Stimulated activated naive CD8-positive, alpha-beta T cell treated with anti-CD3 and anti-CD28 coated beads, Interleukin-15, amount 100 ng/mL, for 72 hours (primary cell): Measurements from ENCODE around the gene LRP2.
A peak's percentile ranks its signal among the peaks of the same experiment; 100 is the strongest.
"Not testable (repeated sequence)": the region's sequence is repeated elsewhere in the genome, so short reads cannot be mapped to it uniquely, and the experiment has no call there.

Experiments used
- ATAC-seq: fragments of 150-1000 bp; cut with Tn5 transposase; 2 replicates; pipeline ENCODE4 v1.10.0; 2021; ENCODE audit warnings: mild to moderate bottlenecking, moderate library complexity
- DNase-seq, 2 donors: peaks; one replicate each; pipeline ENCODE4 v3.0.0; 2021 to 2022
- H3K27ac Mint-ChIP-seq, 2 donors: one replicate each; pipeline ENCODE4 v1.8.0; 2022; ENCODE audit warnings: mild to moderate bottlenecking in 2 of 2, mixed read lengths in 2 of 2, moderate library complexity in 2 of 2
- H3K27me3 Mint-ChIP-seq: one replicate; pipeline ENCODE4 v1.8.0; 2022; ENCODE audit warnings: mixed read lengths
- H3K4me1 Mint-ChIP-seq: one replicate; pipeline ENCODE4 v1.8.0; 2022; ENCODE audit warnings: mild to moderate bottlenecking, mixed read lengths
- H3K4me3 Mint-ChIP-seq, 2 donors: one replicate each; pipeline ENCODE4 v1.8.0; 2022; ENCODE audit warnings: mild to moderate bottlenecking in 2 of 2, mixed read lengths in 2 of 2, moderate library complexity in 1 of 2
- H3K9me3 Mint-ChIP-seq, 2 donors: one replicate each; pipeline ENCODE4 v1.8.0; 2022; ENCODE audit warnings: mixed read lengths in 2 of 2

The LRP2 gene

DNA sequence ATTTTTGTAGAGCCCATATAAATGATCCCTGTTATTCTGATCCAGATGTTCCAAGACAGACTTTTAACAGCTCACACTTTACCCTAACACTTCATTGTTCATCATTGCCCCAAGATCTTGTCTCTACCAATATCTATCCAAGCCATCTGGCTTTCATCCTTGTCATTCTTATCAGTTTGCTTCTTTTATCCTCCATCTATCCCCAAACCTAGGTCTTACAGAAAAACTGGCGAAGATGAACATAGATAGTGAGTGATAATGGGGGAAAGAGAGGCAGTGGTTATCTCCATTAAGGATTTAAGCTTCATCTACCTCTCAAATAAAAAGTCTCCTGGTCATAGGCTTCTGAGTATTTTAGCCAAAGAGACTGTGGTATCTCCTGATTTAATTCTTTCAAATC lies 203.5 kb downstream of the LRP2 start:
- H3K4me3 Mint-ChIP-seq = no peak overlapping the region
- DNase-seq (no peak), ATAC-seq (no peak)
- H3K4me1 Mint-ChIP-seq = no peaks in the 10 kb centered on the region
- peaks cover 22% of the 10 kb centered on the region for H3K27me3 Mint-ChIP-seq
- no peak overlapping the region for H3K27ac Mint-ChIP-seq
- peaks cover 4% of the 10 kb centered on the region in 2 donors for H3K9me3 Mint-ChIP-seq

GRCh38 chr2:169146220-169146619 lies 216.1 kb downstream of the LRP2 start:
- no peak overlapping the region for H3K4me3 Mint-ChIP-seq
- H3K27me3 Mint-ChIP-seq = no peaks in the 10 kb centered on the region
- ATAC-seq (no peak), DNase-seq (no peak)
- no peaks in the 10 kb centered on the region for H3K4me1 Mint-ChIP-seq
- H3K27ac Mint-ChIP-seq = no peak overlapping the region
- no peaks in the 10 kb centered on the region for H3K9me3 Mint-ChIP-seq

DNA sequence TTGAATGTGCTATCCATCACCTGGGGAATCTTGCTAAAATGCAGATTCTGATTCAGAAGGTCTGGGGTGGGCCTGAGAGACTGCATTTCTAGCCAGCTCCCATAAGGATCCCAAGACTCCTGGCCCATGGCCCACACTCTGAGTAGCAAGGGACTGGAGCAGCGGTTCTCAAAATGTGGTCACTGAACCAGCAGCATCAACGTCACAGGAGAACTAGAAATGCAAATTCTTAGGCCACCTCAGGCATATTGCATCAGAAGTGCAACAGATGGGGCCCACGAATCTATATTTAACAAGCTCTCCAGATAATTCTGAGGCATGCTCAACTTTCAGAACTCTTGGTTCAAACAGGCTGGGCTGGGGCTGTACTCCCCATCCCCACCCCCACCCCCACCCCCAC lies 218.3 kb downstream of the LRP2 start:
- H3K27me3 Mint-ChIP-seq = no peaks in the 10 kb centered on the region
- peak overlapping the region in 1 of 2 donors; percentile 63 for H3K27ac Mint-ChIP-seq
- no peaks in the 10 kb centered on the region for H3K4me1 Mint-ChIP-seq
- no peak for DNase-seq
- no peaks in the 10 kb centered on the region for H3K9me3 Mint-ChIP-seq
- ATAC-seq = no peak
- H3K4me3 Mint-ChIP-seq = no peak overlapping the region

DNA sequence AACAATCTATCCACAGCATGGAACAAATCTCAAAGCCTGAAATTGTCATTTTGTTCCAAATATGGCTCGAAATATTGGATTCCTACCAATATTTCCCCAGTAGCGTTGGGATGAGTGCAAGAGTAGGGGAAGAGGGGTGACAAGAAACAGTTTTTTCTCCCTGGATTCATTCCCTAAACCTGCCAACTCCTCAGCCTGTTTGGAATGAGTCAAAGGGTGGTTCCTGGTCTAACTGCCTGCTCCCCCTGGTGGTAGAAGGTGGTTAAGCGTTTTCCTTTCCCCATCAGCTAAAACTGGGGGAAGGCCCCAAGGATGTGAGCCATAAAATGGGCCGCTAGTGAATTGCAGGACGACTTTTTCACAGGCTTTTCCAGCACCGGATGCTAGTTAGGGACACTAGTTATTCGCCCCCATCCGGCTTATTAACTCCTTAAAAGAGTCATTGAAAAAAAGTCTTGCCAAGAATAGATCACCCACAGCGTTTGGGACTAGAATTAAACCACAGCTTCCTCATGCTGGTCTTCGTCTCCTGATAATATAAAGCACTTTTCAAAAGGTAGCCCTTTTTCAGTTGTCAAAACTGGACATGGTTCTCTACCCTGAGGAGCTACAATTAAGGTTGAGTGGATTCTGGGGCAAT lies 220.5 kb downstream of the LRP2 start:
- H3K4me1 Mint-ChIP-seq = no peaks in the 10 kb centered on the region
- DNase-seq (peak; percentile 40 to 44), ATAC-seq (peak; percentile 42)
- H3K27me3 Mint-ChIP-seq = no peaks in the 10 kb centered on the region
- no peak overlapping the region for H3K27ac Mint-ChIP-seq
- no peak overlapping the region for H3K4me3 Mint-ChIP-seq
- H3K9me3 Mint-ChIP-seq = no peaks in the 10 kb centered on the region

GRCh38 chr2:169139993-169140767 lies 222.2 kb downstream of the LRP2 start:
- DNase-seq = no peak
- Mint-ChIP-seq H3K4me3 (no peak overlapping the region), H3K27me3 (no peaks in the 10 kb centered on the region), H3K9me3 (no peaks in the 10 kb centered on the region), H3K27ac (no peak overlapping the region), H3K4me1 (no peaks in the 10 kb centered on the region)
- ATAC-seq = peak; percentile 27

GRCh38 chr2:169139145-169139544 lies 223.2 kb downstream of the LRP2 start:
- H3K27me3 Mint-ChIP-seq = no peaks in the 10 kb centered on the region
- no peak overlapping the region for H3K27ac Mint-ChIP-seq
- no peaks in the 10 kb centered on the region for H3K9me3 Mint-ChIP-seq
- H3K4me3 Mint-ChIP-seq = no peak overlapping the region
- no peaks in the 10 kb centered on the region for H3K4me1 Mint-ChIP-seq
- DNase-seq (no peak), ATAC-seq (no peak)

GRCh38 chr2:169137924-169138323 lies 224.4 kb downstream of the LRP2 start:
- ATAC-seq = no peak
- Mint-ChIP-seq H3K9me3 (no peaks in the 10 kb centered on the region), H3K27me3 (no peaks in the 10 kb centered on the region), H3K4me1 (no peaks in the 10 kb centered on the region), H3K4me3 (no peak overlapping the region), H3K27ac (no peak overlapping the region)
- DNase-seq = no peak

DNA sequence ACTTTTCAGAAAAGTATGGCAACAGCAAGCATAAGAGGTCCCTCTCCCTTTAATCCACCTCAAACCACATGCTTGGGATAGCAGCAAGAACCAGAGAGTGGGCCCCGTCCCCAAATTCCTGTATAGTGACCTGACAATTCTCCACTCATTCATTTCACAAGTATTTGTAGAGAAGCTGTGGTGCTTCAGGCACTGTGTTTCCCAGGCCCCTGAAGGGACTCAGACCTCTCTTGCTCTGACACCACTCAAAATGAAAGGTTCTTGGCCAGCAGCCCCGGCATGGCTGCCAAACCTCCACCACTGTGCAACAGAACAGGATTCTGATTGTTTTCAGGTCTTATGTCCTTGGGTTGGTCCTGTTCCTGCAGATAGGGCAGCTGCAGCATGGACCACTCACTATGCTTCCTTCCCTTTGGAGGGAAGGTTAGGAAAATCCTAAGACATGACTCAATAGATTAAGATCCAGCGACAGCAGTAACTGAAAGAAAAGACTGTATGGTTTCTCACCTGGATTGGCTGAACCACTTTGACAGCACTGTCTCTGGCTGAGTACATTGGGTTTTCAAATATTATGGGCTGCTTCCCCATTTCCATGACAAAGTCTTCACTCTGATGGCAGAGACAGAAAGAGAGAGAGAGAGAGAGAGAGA lies 225.3 kb downstream of the LRP2 start:
- H3K9me3 Mint-ChIP-seq = no peaks in the 10 kb centered on the region
- H3K4me1 Mint-ChIP-seq = no peaks in the 10 kb centered on the region
- H3K27me3 Mint-ChIP-seq = no peaks in the 10 kb centered on the region
- H3K27ac Mint-ChIP-seq = no peak overlapping the region
- no peak overlapping the region for H3K4me3 Mint-ChIP-seq
- ATAC-seq (no peak), DNase-seq (no peak)

DNA sequence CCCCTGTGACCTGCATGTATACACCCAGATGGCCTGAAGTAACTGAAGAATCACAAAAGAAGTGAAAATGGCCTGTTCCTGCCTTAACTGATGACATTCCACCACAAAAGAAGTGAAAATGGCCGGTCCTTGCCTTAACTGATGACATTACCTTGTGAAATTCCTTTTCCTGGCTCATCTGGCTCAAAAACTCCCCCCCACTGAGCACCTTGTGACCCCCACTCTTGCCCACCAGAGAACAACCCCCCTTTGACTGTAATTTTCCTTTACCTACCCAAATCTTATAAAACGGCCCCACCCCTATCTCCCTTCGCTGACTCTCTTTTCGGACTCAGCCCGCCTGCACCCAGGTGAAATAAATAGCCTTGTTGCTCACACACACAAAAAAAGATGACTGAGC lies 225.9 kb downstream of the LRP2 start:
- not testable (repeated sequence) for H3K27ac Mint-ChIP-seq, H3K27me3 Mint-ChIP-seq, H3K4me1 Mint-ChIP-seq, H3K9me3 Mint-ChIP-seq, ATAC-seq, H3K4me3 Mint-ChIP-seq, DNase-seq

GRCh38 chr2:169134272-169134671 lies 228.1 kb downstream of the LRP2 start:
- ATAC-seq, H3K4me3 Mint-ChIP-seq, H3K27ac Mint-ChIP-seq, DNase-seq, H3K27me3 Mint-ChIP-seq, H3K9me3 Mint-ChIP-seq, H3K4me1 Mint-ChIP-seq: not testable (repeated sequence)

GRCh38 chr2:169131587-169132512 lies 230.5 kb downstream of the LRP2 start:
- Mint-ChIP-seq H3K4me3 (no peak overlapping the region), H3K4me1 (no peaks in the 10 kb centered on the region), H3K27me3 (no peaks in the 10 kb centered on the region), H3K9me3 (no peaks in the 10 kb centered on the region), H3K27ac (no peak overlapping the region)
- peak in 1 of 2 donors; percentile 15 for DNase-seq
- peak; percentile 97 for ATAC-seq

GRCh38 chr2:169129703-169130243 lies 232.6 kb downstream of the LRP2 start:
- Mint-ChIP-seq H3K9me3 (no peaks in the 10 kb centered on the region), H3K27ac (no peak overlapping the region), H3K27me3 (peaks cover 2% of the 10 kb centered on the region), H3K4me1 (no peaks in the 10 kb centered on the region), H3K4me3 (no peak overlapping the region)
- ATAC-seq (no peak), DNase-seq (no peak)

DNA sequence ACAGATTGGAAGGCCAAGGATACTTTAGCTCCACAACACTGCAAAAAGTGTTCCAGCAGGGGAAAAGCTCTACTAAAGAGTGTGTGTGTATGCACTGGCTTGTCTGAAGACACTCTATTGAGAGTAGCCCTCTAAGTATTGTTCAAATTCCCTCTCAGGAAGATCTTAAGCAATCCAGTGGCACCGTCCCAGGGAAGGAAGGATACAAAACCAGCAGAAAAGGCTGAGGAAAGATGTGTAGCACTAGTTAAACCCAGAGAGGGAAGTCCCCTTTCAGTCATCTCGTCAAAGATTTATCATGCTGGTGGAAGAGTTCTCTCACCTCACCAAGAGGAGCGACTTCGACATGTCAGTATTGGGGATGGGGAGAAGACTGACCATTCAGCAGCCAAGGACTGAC lies 242.5 kb downstream of the LRP2 start:
- H3K4me1 Mint-ChIP-seq = peaks cover 11% of the 10 kb centered on the region
- H3K4me3 Mint-ChIP-seq = no peak overlapping the region
- no peak overlapping the region for H3K27ac Mint-ChIP-seq
- ATAC-seq = no peak
- H3K27me3 Mint-ChIP-seq = peaks cover 14% of the 10 kb centered on the region
- no peak for DNase-seq
- H3K9me3 Mint-ChIP-seq = no peaks in the 10 kb centered on the region

DNA sequence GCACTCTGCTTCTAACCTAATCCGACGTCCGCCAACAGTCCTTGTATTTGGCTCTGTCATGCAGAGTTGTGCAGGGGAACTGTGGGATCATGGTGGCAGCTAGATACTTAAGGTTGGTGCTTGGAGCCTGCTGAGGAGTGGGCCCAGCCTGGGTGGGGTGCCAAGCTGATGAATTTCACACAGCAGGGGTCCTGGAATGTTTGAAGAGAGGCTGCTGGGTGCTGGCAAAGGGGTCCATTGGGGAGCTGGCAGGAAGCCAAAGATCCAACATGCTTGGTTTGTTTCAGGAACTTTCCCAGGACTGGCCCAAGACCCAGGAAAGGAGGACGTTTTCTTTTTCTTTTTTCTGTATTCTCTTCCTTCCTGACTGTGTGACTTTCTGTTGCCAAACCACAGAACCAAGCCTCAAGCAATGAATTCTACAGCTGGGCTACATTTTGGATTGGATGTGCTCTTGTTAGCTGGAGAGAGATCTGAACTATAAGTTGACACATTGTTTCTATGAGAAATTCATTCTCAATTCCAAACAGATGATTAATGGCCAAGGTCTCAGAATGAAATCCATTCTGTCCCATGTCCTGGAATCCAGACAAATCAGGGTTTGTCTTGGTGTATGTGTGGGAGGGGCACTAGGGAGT lies 243.1 kb downstream of the LRP2 start:
- Mint-ChIP-seq H3K4me3 (no peak overlapping the region), H3K27ac (peak overlapping the region in 1 of 2 donors; percentile 63), H3K4me1 (peaks cover 11% of the 10 kb centered on the region), H3K27me3 (peaks cover 8% of the 10 kb centered on the region), H3K9me3 (no peaks in the 10 kb centered on the region)
- DNase-seq (no peak), ATAC-seq (no peak)

- H3K27me3 Mint-ChIP-seq = peaks cover 7% of the 10 kb centered on the region
- no peak for DNase-seq
- H3K4me1 Mint-ChIP-seq = peaks cover 11% of the 10 kb centered on the region
Observed at GRCh38 chr2:169118060-169118459, 244.3 kb downstream of the LRP2 start.

More at GRCh38 chr2:169118060-169118459, 244.3 kb downstream of the LRP2 start:
- no peaks in the 10 kb centered on the region for H3K9me3 Mint-ChIP-seq
- no peak for ATAC-seq
- no peak overlapping the region for H3K27ac Mint-ChIP-seq
- no peak overlapping the region for H3K4me3 Mint-ChIP-seq
